Transverse colon (tissue), 4 donors: Measurements from ENCODE around the gene ZBTB7A. TPM values are rescaled to one million over a fixed set of nuclear protein-coding genes. Genes with fewer than 3 reads are reported as not detected.

Experiments used
- DNase-seq: peaks from one replicate; pipeline ENCODE4 v3.0.0-alpha.2; 2019
- H3K27ac ChIP-seq, 4 donors: fragments of 200-600 bp; sonication (generic); 2 replicates each; pipeline ENCODE4 v1.5.1; 2016 to 2018; ENCODE audit warnings: inconsistent platforms in 4 of 4
- H3K27me3 ChIP-seq: fragments of 200-600 bp; sonication (generic); 2 replicates; pipeline ENCODE4 v1.5.1; 2017; ENCODE audit warnings: inconsistent platforms
- H3K36me3 ChIP-seq, 4 donors: fragments of 200-600 bp; sonication (generic); 2 replicates each; pipeline ENCODE4 v1.5.1; 2017 to 2019; ENCODE audit warnings: inconsistent platforms in 4 of 4
- H3K4me1 ChIP-seq, 4 donors: fragments of 200-600 bp; sonication (generic); 2 replicates each; pipeline ENCODE4 v1.5.1; 2017 to 2020; ENCODE audit warnings: inconsistent platforms in 4 of 4
- H3K4me3 ChIP-seq, 4 donors: fragments of 200-600 bp; sonication (generic); 1 replicate in 1 of 4; 2 replicates in 3 of 4; pipeline versions ENCODE4 v1.5.1 to v1.6.1; 2017 to 2019; ENCODE audit warnings: inconsistent platforms in 4 of 4
- H3K9me3 ChIP-seq, 2 donors: fragments of 200-600 bp; sonication (generic); 2 replicates each; pipeline ENCODE4 v1.5.1; 2017 to 2019; ENCODE audit warnings: inconsistent platforms in 2 of 2
- CTCF ChIP-seq, 5 experiments: fragments of 200-600 bp in 3 of 5; fragments of 450-650 bp in 2 of 5; sonication (generic) in 3 of 5; IDR thresholded peaks; 1 replicate in 2 of 5; 2 replicates in 3 of 5; pipeline ENCODE4 v1.5.1; 2016 to 2017; ENCODE audit warnings: antibody characterized with exemption in 5 of 5, inconsistent platforms in 3 of 5, mild to moderate bottlenecking in 2 of 5, moderate library complexity in 1 of 5
- EP300 ChIP-seq: sonication (generic); formaldehyde crosslinking; IDR thresholded peaks from one replicate; pipeline ENCODE4 v1.6.1; 2017; ENCODE audit warnings: antibody characterized with exemption, low read depth
- POLR2A ChIP-seq: fragments of 450-650 bp; IDR thresholded peaks from one replicate; pipeline ENCODE4 v1.6.1; 2016; ENCODE audit warnings: antibody characterized with exemption, mild to moderate bottlenecking, moderate library complexity
- POLR2AphosphoS5 ChIP-seq, 3 donors: sonication (generic); formaldehyde crosslinking; IDR thresholded peaks; one replicate each; pipeline ENCODE4 v1.6.1; 2016; ENCODE audit warnings: antibody characterized with exemption in 3 of 3
- WGBS, 2 donors: methylation state at CpG; one replicate each; pipeline ENCODE4 v1.1.5; 2018; ENCODE audit warnings: low coverage in 1 of 2; 5-methylcytosine and 5-hydroxymethylcytosine counted together
- in situ Hi-C, 4 donors: fragments of 200-750 bp; cut with MboI; loops; one replicate each; pipeline versions ENCODE4 v1.15.0 to v1.15.1; 2017; ENCODE audit warnings: low sequenced_read_pairs in 3 of 4, low pct_ligation_motif_present in 1 of 4, low pct_unique_long_range_greater_than_20kb in 1 of 4
- intact Hi-C: fragments of 100-400 bp; cut with DNase I; formaldehyde crosslinking; loops from one replicate; pipeline ENCODE4 v1.15.1; 2023; ENCODE audit warnings: low total_unique reads
- total RNA-seq, 4 donors: library from RNA; depleted of rRNA; stranded (reverse); fragments of >200 nt; gene quantifications; one replicate each; pipeline ENCODE4 v1.1.0, GENCODE V29; 2016

Gene ZBTB7A
- total RNA-seq, 4 donors from 2014 or later, result 101 to 224 (median 141) TPM

DNA sequence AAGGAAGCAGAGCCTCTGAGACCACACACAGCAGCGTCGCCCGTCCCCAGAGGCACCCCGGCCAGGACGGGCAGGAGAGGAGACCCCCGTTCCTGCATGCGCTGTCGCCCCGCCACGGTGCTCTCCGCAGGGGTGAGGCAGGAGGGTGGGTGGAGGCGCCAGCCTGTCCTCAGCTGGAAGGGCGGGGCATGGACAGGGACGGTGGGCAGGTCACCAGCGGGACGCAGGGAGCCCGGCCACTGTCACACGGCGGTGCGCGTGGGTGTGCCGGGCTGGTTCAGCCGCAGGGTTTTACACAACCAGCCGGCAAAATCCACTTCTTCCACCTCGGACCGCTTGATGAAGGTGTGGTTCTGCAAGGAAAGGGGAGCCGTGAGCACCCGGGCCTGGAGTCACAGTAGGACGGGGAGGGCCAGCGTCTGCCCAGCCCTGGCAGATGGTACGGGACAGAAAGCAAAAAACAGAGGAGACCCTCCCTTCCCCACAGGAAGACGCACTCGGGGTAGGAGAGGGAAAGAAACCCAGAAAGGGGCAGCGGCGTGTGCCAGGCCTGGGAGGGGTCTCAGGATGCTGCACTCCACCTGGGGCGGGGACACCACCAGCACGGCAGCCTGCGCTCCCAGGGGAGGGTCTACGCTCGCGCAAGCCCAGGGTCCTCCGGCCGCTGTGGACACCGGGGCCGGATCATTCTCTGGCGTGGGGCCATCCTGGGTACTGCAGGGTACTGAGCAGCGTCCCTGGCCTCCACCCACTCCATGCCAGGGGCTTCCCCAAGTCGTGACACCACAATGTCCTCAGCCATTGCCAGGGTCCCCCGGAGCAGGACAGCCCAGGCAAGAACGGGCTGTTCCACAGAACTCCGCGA, 23.9 kb upstream of the ZBTB7A start:
- WGBS, 2 donors, result 89 to 95% methylated on average over 4 to 51 of the region's 52 CpGs
- in situ Hi-C loops (no loop called here), intact Hi-C loops (no loop called here)
- peaks cover 0 to 9% (median 0%) of the 10 kb centered on the region in 4 donors for H3K36me3 ChIP-seq
- no peaks in the 10 kb centered on the region for H3K9me3 ChIP-seq
- H3K27me3 ChIP-seq, result no peaks in the 10 kb centered on the region
- H3K4me3 ChIP-seq, result no peak overlapping the region
- no peak for DNase-seq
- peaks cover 3 to 40% (median 22%) of the 10 kb centered on the region in 4 donors for H3K4me1 ChIP-seq
- TF ChIP-seq POLR2A, result no peak
- TF ChIP-seq EP300, result no peak
- peak overlapping the region in 1 of 4 donors; percentile 60 for H3K27ac ChIP-seq

- no peak for TF ChIP-seq CTCF (IDR thresholded peaks at IDR 0.05)
- no peak for TF ChIP-seq POLR2A
- no peaks in the 10 kb centered on the region for H3K27me3 ChIP-seq
- peaks cover 2 to 40% (median 19%) of the 10 kb centered on the region in 4 donors for H3K4me1 ChIP-seq
- in situ Hi-C loops, result no loop called here
- H3K9me3 ChIP-seq, result no peaks in the 10 kb centered on the region
- peak overlapping the region in 2 of 4 donors; percentile 43 to 60 for H3K27ac ChIP-seq
- DNase-seq, result no peak
- intact Hi-C loops, result no loop called here
- H3K4me3 ChIP-seq, result no peak overlapping the region
- peaks cover 0 to 9% (median 0%) of the 10 kb centered on the region in 4 donors for H3K36me3 ChIP-seq
- 95 to 100% methylated on average over 3 to 22 of the region's 22 CpGs for WGBS, 2 donors
These were observed 23.2 kb upstream of the ZBTB7A start for GRCh38 chr19:4089946-4090345.

DNA sequence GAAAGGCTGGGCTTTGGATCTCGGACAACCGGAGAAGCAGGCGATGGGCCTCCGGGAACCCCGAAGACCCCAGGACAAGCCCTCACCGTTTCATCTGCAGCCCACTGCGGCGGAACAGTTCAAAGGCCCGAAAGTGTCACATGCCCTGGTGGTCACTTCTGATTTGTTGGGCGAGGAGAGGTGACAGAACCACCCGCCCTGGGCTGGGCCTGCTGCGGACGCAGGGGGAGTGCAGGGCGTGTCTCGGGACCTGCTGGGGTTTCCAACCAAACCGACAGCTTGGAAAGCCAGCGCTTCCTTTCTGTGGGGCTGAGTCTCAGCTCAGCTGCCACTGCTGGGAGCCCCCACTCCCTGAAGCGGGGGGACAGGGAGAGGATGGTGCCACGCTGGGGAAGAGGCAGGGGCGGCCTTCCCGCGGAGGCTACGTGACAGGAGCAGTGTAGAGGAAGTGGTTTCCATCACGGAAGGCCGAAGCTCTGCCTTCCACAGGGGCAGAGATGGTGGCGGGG, 22.8 kb upstream of the ZBTB7A start:
- in situ Hi-C loops, result no loop called here
- TF ChIP-seq EP300 (no peak), POLR2AphosphoS5 (IDR thresholded peaks at IDR 0.05) (no peak), CTCF (IDR thresholded peaks at IDR 0.05) (no peak), POLR2A (no peak)
- Histone ChIP-seq H3K4me1 (peaks cover 0 to 40% (median 17%) of the 10 kb centered on the region in 4 donors), H3K9me3 (no peaks in the 10 kb centered on the region), H3K36me3 (peaks cover 0 to 9% (median 0%) of the 10 kb centered on the region in 4 donors), H3K27ac (peak overlapping the region; percentile 23 to 60 (median 48)), H3K4me3 (no peak overlapping the region), H3K27me3 (no peaks in the 10 kb centered on the region)
- 80 to 91% methylated on average over 1 to 26 of the region's 26 CpGs for WGBS, 2 donors
- peak; percentile 39 for DNase-seq
- intact Hi-C loops, result no loop called here

DNA sequence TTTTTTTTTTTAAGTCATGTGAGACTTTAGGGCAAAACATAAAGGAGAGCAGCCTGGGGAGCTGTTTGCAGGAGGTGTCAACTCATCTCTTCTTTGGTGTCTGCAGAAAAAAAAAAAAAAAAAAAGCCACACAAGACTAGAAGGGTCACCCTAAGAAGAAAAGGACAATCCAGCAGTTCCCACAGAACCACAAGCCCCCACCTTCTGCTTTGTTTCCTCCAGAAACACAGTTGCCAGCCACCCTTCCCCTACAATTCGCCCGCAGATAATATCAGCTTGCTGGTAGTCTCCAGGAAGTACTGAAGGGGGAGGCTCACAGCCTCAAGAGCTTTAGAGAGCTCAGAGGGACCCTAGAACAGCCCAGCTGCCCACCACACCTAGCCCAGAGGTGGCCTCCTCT, 22.3 kb upstream of the ZBTB7A start:
- TF ChIP-seq CTCF (IDR thresholded peaks at IDR 0.05), result no peak
- no peak for DNase-seq
- H3K27ac ChIP-seq, result peak overlapping the region; percentile 23 to 60 (median 48)
- H3K4me3 ChIP-seq, result no peak overlapping the region
- in situ Hi-C loops (no loop called here), intact Hi-C loops (no loop called here)
- no peaks in the 10 kb centered on the region for H3K27me3 ChIP-seq
- H3K4me1 ChIP-seq, result peaks cover 3 to 43% (median 21%) of the 10 kb centered on the region in 4 donors
- WGBS, 2 donors, result 68% methylated on average over 2 of the region's 2 CpGs; no CpG with 5 or more reads in 1 of the 2 donors
- peaks cover 0 to 9% (median 0%) of the 10 kb centered on the region in 4 donors for H3K36me3 ChIP-seq
- no peaks in the 10 kb centered on the region for H3K9me3 ChIP-seq
